SK-N-MC (cell line): ENCODE results near the gene TTBK2.

ENCODE experiments used
- EZH2 ChIP-seq: fragments of 200-600 bp; sonication (generic); IDR thresholded peaks from one replicate; pipeline ENCODE4 v1.6.1; 2017; ENCODE audit warnings: antibody characterized with exemption
- POLR2AphosphoS5 ChIP-seq: IDR thresholded peaks from 2 replicates; pipeline ENCODE4 v1.6.1; 2012; ENCODE audit warnings: mild to moderate bottlenecking, low read depth, low read length, borderline replicate concordance

DNA sequence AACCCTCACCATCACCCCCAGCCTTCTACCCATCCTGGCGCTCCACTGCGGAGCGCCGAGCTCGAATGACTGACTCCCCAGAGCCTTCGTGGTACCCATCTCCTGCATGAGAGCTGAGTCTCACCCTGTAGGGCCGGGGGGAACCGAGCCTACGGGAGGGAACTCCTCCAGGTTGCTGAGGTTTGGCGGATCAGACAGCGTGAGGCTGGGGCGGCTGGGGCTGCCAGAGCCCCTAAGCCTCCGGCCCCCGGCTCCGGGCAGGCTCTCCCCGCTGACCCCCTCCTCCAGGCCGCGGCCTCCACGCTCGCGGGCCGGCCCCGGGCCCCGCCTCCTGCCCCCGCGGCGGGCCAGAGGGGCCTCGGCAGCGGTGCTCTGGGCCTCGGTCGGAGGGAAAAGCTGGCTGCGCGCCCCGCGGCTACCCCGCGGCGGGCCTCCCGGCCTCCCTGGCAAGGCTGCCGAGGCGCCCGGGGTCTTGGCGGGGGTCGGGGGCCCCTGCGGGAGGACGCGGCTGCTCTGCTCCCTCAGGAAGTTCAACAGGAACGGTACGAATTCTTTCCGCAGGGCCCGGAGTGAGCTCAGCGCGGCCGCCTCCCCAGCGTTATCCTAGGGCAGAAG is 184.3 kb downstream of the TTBK2 start:
- TF ChIP-seq POLR2AphosphoS5, result no peak
- no peak for TF ChIP-seq EZH2
